SIG-M5 treated with dmso at 0.1 percent for 504 hours (cell line): ENCODE results near the gene GRK5.

Experiments used
- DNase-seq: peaks from one replicate; lab custom pipeline; 2025; ENCODE audit not compliant: unreplicated experiment; lab: John Stamatoyannopoulos, UW

GRK5 gene

DNA sequence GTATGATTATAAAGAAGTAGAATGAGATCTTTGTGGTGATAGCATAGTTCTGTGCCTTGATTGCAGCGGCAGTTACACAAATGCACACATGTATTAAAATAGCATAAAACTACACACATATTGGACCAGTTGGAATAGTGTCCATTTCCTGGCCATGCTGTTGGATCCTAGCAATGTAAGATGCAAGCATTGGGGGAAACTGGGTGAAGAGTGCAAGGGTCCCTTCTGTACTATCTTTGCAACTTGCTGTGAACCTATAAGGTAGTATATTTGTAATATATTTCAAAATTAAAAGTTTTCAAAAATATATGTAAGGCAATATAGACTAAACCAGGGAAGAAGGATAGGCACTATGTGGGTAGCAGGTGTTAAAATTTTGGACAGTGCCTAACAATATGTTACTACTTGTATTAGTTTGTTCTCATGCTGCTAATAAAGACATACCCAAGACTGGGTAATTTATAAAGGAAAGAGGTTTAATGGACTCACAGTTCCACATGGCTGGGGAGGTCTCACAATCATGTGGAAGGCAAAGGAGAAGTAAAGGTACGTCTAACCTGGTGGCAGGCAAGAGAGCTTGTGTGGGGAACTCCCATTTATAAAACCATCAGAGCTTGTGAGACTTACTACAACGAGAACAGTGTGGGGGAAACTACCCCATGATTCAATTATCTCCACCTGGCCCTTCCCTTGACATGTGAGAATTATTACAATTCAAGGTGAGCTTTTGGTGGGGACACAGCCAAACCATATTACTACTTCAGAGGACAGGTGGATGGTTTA lies 263.7 kb downstream of the GRK5 start:
- no peak for DNase-seq

DNA sequence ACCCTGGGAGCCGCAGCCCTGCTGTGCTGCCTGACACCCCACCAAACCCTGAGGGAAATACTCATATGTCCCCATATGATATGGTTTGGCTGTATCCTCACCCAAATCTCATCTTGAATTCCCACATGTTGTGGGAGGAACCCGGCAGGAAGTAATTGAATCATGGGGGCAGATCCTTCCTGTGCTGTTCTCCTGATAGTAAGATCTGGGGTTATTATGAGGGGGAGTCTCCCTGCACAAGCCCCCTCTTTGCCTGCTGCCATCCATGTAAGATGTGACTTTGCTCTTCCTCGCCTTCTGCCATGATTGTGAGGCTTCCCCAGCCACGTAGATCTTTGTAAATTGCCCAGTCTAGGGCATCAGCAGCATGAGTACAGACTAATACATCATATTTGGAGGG lies 266.4 kb downstream of the GRK5 start:
- no peak for DNase-seq

DNA sequence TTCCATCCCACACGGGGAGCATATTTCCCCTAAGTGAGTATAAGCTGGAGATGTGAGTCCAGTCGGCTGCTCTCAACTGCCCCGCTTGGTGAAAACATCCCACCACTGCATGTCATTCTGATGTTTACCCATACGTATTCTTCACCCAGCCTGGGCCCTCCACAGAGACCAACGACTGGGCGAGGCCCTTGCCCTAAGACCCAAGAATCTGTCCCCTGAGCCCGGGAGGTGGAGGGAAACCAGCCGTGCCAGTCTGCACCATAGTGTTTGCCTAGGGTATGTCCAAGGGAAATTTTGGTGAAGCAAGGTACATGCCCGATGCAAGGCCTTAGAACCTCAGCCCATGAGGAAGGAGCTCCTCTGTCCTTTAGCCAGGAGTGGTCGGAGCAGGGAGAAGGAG lies 267.2 kb downstream of the GRK5 start:
- DNase-seq: no peak

DNA sequence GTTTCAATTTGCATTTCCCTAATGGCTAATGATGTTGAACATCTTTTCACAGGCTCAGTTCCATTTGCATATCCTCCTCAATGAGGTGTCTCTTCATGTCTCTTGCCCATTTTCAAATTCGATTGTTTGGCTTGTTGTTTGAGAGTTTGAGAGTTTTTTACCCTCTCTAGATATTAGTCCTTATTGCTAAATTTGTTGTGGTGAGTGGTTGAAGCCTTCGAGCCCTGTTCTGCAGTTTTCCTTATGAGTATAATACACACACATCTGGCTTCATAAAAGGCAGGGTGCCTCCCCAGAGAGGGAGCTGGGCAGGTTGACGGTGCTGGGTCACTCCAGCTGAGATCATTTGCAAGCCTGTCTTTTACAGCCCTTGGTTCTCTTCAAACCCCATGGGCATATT lies 270.1 kb downstream of the GRK5 start:
- no peak for DNase-seq

DNA sequence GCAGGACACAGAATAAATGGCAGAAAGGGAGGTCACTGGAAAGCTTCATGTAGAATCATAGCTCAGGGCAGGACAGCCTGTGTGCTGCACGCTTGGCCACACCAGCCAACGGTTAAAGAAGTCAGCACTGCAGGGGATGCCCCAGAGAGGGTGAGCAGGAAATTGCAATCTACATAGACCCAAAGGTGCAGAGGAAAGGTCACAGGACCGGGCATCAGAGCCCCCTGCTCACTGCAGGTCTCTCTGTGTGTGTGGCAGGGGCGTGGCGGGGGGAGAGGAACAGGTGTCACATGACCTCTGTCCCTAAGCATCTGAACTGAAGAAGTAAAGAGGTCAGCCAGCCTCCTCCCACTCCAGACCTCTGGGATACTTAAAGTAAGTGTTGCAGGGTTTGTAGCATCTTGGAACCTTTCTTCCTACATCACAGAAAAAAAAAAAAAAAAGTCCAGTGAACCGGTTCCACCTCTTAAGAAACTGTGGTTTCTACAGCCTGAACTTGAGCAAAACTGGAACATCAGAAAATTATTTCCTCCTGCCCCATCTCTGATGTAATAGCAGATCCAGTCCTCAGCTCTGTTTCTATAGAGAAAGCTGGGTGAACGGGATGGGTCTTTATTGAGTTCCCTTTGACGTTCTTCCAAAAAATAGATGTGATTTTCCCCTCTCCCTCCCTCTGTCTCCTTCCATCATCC lies 270.9 kb downstream of the GRK5 start:
- DNase-seq: peak; percentile 7

DNA sequence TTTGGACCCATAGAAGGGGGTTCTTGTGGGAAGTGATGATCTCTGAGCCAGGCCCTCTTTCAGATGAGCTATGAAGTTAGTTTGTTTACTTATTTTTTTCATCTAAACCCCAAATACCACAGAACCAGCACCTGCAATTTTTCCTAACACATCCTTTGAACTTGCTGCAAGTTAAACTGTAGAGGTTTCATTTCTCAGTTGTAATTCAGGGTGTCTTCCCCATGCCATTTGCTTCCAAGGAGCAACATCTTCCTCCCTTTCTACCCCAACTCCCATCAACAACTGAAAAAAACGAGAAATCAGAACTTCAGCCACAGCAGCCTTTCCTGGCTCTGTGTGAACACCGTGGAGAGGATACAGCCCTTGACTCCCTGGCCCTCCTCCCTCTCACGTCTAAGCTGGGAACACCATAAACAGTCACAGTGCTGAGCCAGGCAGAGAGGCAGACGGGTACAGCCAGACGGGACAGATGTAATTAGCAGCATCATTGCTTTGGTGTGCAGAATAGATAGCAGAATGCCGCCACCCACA lies 271.5 kb downstream of the GRK5 start:
- DNase-seq: no peak

DNA sequence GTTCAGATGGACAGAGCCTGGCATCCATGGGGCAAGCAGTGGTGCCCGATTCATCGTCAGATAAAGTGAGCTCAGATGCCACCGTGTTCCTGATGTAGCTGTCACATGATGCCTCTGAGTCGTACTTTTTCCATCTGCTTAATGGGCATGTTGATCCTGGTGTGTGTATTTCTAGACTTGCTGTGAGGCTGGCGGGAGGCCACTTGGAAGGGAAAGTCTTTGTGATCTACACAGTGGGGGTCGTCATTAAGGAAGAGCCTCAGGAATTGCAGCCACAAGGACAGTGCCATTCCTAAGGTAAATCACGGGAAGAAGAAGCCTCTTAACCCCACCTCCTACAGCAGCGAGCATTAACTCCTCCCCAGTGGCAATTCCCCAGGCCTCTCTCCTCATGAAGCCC lies 272.2 kb downstream of the GRK5 start:
- DNase-seq: no peak

DNA sequence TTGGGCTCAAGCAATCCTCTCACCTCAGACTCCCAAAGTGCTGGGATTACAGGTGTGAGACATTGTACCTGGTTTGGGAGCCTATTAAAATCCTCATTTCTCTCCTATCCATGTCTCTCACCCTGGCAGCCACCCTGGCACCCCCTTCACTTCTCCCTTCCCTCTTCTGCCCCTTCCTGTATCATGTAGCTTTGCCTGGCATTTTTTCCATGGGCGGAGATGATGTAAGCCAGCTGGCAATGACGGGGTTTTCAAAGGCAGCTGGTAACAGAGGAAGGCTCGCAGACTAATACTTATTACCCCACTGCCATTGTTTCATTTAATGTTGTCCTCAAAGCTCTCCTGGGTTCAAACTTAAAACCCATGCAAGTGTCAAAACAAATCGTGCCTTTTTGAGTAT lies 273.3 kb downstream of the GRK5 start:
- no peak for DNase-seq

DNA sequence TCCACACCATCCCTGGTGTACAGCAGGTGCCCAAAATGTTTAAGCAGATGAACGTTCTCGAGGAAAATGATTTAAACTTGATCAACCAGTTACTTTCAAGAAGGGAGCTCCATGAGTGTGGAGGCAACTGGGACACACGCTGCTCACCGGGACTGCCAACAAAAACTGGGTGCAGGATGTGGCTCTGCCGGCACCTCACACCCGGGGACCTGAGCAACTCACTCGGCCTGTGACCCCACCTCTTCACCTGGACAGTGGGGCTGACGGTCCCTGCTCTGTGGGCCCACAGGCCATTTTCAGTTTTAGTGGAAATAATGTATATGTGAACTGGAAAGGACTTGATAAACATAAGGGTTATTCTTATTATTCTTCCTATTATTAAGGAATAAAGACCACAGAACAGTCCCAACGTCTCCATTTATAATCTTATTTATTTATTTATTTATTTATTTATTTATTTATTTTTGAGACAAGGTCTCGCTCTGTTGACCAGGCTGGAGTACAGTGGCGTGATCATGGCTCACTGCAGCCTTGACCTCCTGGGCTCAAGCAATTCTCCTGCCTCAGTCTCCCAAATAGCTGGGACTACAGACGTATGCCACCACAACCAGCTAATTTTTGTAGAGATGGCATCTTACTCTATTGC lies 274.5 kb downstream of the GRK5 start:
- no peak for DNase-seq

DNA sequence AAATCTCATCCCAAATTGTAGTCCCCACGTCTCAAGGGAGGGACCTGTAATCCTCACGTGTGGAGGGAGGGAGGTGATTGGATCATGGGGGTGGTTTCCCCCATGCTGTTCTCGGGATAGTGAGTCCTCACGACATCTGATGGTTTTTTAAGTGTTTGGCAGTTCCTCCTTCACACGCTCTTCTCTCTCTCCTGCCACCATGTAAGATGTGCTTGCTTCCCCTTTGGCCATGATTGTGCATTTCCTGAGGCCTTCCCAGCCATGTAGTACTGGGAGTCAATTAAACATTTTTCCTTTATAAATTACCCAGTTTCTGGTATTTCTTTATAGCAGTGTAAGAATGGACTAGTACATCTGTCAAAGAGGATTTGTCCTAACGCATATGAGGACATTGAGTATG lies 275.6 kb downstream of the GRK5 start:
- DNase-seq: no peak

DNA sequence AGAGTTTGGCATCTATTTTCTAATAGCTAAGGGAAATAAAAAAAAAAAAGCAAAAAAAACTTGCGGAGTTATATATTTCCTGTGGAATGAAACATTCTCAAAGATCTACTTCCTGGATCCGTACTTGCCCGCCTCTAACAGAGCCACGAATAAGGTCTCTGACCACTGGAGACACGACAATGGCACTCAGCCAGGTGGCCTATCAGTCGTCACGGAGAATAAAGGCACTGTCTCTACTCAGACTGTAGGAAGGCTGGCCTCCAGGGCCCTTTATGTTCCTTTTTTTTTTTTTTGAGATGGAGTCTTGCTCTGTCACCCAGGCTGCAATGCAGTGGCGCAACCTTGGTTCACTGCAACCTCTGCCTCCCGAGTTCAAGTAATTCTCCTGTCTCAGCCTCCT lies 276.5 kb downstream of the GRK5 start:
- DNase-seq: no peak

DNA sequence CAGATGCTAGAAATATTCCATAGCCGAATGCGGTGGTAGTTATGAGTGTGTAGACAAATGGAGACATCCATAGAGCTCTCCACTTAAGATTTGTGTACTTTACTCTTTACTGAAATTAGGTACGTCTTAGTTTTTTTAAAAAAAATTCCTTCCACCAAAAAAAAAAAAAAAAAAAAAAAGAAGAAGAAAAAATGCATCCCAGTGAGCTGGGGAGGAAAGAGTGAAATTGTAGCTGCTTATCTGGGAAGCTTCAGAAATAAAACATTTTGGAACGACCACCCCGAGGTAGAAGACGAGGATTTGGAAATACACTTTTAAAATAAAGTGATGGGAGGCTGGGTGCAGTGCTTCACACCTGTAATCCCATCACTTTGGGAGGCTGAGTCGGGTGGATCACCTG lies 281.3 kb downstream of the GRK5 start:
- no peak for DNase-seq

DNA sequence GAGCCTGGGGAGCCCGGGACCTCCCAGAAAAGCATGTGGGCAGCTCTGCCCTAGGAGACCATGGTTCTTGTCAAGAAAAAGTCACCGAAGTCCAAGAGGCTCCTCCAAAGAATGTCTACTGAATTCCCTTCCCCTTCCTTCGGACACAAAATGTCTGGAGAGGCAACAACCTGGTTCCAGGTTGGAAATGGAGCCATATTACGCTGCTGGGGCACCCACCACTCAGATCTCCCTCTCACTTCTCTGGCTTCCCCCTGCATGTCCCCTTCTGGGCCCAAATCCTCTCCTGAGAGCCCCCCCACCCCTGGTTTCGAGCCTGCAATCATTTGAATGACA lies 282.6 kb downstream of the GRK5 start:
- no peak for DNase-seq

DNA sequence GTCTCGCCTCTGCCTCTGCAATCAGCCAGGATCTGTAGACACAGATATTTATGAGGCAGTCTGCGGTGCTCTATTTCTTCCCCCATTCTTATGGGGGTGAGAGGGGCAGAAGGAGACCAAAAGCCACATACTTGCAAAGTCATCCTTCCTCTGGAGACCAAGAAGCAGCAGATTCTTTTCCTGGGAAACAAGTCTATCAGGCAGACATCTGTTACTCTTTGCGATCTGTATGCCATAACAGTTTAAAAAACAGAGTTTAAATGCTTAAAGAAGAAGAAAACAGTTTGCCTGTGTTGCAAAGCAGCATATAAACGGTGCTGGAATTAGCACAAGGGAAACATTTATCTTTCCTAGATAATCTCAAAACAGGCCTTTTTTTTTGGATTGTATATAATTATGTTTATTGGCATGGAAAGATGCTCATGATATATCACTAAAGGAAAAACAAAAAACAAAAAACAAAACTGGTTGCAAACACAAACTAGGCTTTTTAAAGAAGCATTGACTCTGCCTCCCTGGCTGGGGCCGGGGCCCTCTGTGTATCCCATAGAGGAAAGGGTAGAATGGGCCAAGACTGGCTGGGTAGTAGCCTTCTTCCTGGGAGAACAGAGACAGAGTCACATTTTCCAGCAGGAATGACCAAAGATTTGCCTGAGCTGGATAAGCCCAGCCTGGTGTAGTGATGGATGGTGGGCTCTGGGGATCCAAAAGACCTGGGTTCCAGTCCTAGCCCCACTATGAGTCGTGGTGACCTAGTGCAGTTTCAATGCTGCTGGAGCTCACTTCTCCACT lies 284.8 kb downstream of the GRK5 start:
- DNase-seq: no peak

DNA sequence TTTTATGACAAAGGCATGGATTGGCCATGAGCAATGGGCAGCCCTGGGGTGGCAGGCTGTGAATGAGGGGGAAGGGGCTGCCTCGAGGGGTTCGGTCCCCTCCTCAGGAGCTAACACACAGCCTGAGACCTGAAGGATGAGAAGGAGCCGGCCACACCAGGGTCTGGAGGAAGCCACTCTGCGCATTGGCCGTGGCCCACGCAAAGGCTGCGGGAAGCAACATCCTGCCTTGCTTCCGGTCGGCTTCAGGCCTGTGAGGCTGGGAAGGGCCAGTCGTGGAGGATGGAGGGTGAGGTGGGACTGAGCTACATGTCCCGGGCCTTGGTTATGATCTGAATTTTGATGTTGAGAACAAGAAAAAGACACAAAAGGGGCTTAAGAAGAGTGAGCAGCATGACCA lies 285.8 kb downstream of the GRK5 start:
- no peak for DNase-seq

DNA sequence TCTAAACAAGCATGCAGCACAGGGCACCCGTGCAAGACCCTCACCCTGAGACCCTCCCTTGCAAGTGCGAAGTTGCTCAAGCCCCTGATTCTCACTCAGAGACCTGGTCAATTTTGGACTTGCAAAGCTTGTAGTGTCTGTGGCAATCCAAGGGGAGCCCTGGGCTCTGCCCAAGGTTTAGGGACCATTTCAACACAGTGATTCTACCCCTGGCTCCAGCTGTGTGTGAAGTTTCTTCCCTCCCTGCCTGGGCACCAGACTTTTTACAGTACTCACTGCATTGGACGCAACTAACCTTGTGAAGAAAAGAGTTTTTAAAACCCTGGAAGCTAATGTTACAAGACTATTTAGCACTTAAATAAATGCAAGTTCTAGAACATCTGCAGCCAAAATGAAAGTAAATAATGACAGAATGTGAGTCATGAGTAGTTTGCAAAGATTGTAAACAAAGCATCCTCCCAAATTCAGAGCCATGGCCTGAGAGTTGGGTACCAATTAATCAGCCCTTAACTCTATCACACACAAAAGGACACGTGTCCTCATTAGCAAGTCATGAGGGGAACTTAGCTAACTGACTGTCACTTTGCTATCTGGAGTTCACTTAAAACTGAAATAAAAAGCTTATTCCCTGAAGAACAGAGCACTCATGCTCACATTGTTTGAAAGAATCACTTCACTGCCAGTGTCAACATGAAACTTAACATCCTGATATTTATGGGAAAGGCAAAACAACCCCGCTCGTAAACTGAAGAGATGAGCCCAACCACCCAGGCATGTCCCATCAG lies 287.1 kb downstream of the GRK5 start:
- DNase-seq: no peak

DNA sequence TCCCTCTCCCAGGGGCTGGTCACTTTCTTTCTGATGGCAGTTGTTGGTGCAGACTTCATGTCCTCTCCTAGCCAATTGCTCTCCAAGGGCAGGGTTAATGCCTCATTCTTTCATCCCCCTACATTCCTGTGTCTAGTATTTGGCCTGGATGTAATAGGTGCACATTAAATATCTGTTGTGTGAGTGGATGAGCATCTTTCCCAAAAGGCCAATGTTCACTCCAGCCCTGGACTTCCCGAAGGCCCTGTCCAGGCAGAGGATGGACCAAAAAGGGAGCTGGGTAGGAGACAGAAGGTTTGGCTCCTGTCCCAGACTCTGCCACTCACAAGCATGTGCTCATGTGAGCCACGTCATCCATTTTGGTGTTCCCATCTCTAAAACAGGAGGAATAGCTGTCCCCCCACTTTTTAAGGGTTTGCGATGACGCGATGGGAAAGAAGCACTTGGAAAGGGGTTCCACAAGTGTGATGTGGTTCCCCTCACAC lies 287.7 kb downstream of the GRK5 start:
- no peak for DNase-seq

DNA sequence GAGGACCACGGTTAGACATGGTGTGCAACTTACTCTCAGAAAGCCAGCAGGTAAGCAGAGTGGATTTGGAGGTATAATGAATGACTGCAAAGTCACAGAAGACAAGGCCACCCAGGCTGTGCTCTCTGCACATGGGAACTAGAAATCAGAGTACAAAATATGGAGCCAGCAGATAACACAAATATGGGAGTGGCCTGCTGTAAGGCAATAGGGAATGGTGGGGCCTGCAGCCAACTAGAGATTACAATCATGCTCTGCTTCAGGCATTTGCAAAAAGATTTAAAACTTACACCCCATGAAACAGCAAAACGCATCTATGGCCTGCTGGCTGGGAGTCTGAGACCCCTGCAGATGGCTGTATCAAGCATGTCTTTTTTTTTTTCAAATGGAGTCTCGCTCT lies 288.2 kb downstream of the GRK5 start:
- DNase-seq: no peak

DNA sequence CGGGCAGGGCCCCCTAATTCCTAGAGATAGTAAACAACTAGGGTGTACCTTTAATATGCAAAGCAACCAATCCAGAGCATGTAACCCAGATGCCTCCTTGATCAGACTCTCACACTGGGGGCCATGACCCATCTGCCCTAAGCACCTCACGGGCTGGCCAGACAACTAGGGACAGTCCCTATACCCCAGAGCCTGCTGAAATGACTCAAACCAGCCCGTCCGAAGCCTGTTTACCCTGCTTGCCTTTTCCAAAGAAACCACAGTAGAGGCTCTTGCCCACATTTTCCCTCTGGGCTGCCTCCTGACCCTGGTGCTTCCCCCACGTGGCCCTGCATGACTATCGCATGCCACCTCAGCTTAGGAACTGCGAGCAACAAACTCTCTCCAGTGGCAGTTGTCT lies 288.9 kb downstream of the GRK5 start:
- DNase-seq: no peak

DNA sequence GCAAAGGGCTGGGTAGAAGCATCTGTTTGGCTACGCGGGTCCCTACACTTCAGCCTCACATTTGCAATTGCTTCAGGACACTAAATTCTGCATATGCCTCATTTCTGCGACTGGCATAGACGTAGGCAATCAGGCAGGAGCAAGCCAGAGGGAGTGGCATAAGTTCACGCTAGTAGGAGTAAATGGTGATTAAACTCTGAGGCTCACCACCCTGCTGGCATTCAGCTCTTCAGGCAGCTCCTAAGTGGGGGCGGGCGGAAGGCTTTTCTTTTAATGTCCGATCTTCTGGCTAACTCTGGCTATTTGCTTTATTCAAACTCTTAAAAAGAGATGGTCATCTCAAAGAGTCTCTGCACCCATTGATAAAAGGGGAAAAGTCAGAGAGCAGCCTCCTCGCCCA lies 289.9 kb downstream of the GRK5 start:
- DNase-seq: no peak
